ENCODE measurements around the gene PGBD1.
A peak's percentile ranks its signal among the peaks of the same experiment; 100 is the strongest.

The PGBD1 gene

GRCh38 chr6:28335040-28335563 lies 53.7 kb downstream of the PGBD1 start:
- no peak for DNase-seq (ENCODE audit: low read depth, low spot score)

DNA sequence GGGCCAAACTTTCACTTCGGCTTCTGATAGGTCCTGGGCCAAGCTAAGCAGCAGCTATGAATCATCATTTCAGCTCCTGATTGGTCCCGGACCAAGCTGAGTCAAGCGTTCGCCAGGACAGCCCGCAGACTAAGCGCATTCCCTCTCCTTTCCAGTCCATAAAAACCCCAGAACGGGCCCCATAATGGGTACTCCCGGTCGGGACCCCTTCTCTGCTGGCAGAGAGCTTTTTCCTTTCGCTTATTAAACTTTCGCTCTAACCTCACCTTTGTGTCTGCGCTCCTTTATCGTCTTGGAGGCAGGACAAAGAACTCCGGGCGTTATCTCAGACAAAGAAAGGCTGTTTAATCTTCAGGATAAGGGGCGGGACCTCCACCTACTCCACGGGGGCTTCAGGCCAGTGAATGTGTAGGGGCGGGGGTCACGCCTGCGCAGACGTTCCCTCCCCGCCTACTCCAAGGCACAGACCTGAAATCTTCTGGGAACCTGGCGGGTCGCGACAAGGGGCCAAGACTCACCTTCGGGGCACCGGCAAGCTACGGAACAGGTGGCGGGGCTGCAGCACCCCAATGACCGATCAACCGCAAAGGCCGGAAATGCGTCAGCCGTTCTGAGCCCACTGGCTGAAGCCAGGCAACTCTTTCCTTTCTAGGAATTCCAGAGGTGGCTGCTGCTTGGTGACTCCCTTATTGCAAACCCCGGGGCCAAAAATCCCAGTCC lies 54.4 kb downstream of the PGBD1 start, which contains the start of gene ZSCAN31:
Gene ZSCAN31, minus strand, starts transcription at position 585 of the 720 bp plus-strand sequence. CDS start 6,465 bp downstream, outside the sequence.
- peak; percentile 99 for DNase-seq (ENCODE audit: low read depth, low spot score)

DNA sequence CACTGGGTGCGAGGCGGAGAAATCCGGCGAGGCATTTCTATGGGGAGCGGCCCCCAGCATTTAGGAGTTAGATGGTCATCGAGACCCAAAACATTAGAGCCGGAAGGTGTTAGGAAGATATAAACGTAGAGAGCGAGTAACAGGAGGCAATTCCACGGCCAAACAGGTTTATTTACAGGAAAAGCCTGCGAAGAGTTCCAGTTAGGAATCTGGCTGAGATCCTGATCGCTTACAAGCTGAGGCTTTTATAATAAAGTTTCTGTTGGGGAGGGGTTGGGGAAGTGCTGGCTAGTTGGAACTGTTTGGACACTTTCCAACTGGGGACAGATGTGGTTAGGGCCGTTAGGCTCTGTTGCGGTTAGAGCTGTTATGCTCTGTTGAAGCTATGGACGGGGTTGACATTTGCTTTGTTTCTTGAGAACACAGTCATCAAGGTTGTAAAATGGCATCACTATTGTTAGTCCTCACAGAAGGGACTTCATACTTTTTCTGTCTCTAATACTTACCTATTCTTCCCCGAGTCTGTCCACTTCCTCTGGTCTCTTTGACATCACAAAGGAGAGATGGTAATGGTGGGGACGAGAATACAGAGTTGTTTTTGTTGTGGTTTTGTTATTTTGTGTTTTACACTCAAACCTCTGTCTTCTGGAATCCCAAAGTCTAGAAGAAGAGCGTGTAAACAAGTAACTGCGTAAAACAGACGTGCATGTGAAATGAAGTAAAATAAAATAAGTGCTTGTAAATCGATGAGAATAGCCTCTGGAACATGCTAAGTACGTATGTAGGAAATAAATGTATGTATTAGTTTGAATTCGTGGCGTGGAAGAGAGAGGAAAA lies 55.1 kb downstream of the PGBD1 start:
- DNase-seq (ENCODE audit: low read depth, low spot score), result no peak

GRCh38 chr6:28337121-28337520 lies 55.7 kb downstream of the PGBD1 start:
- DNase-seq (ENCODE audit: low read depth, low spot score), result no peak

DNA sequence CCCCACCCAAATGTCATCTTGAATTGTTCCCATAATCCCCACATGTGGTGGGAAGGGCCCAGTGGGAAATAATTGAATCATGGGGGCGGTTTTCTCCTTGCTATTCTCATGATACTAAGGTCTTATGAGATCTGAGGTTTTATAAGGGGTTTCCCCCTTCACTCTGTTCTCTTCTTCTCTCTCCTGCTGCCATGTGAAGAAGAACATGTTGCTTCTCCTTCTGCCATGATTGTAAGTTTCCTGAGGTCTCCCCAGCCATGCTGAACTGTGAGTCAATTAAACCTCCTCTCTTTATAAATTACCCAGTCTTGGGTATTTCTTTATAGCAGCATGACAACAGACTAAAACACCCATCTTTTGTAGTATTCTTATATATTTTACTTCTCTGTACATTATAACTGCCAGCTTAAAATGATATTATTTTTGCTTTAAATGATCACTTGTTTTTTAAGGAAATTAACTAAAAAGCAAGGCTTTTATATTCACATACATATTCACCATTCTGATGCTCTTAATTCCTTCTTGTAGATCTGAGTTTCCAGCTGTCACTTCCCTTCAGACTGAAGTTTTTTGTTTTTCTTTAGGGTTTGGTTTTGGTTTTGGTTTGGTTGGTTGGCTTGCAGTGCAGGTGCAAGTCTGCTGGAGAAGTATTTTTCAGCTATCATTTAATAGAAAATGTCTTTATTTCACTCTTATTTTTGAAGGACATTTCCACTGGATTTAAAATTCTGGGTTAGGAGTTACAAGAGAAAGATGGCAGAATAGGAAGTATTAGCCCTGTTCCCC lies 59.1 kb downstream of the PGBD1 start:
- DNase-seq (ENCODE audit: low read depth, low spot score), result no peak

- no peak for DNase-seq (ENCODE audit: low read depth, low spot score)
Measured at GRCh38 chr6:28343898-28344677, 62.7 kb downstream of the PGBD1 start.

- no peak for DNase-seq (ENCODE audit: low read depth, low spot score)
Measured at GRCh38 chr6:28345201-28345600, 63.8 kb downstream of the PGBD1 start.

DNA sequence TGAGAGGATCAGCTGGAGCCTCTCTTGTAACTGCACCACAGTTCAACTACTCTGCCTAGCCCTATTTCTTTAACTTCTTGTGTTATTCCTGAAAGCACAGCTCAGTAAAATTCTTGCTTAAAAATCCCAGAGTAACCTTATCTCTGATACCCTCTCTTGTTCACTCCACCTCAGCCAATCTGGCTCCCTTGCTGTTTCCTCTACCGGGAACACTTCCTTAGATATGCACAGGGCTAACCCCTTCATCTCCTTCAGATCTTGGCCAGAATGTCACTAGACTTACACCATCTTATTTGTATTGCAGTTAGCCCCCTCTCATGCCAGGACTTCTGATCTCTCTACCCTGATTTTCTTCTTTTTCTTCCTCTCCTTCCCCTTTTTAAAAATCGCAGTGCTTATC lies 65.7 kb downstream of the PGBD1 start:
- no peak for DNase-seq (ENCODE audit: low read depth, low spot score)

DNA sequence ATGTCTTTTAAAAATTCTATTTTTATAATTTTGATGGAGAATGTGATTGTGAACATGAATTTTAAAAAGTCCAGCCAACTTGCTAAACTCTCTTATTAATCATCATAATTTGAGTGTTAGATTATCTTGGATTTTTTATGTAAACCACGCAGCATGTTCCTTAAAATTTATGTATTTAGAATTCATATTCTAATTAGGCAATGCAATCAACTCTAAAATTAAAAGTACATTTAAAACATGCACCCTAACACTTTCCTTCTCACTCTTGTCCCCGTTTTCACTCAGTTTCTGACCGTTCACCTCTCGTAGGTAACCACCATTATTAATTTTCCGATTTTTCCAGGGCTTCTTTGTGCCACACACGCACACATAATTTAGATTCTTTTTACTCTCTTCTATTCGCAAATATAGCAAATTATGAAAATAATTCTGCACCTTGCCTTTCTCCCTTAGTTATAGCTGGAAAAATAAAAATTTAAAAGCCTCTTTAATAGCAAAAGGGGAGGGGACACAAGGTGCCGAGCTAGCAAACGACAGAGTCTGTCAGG lies 68.0 kb downstream of the PGBD1 start:
- DNase-seq (ENCODE audit: low read depth, low spot score), result no peak

DNA sequence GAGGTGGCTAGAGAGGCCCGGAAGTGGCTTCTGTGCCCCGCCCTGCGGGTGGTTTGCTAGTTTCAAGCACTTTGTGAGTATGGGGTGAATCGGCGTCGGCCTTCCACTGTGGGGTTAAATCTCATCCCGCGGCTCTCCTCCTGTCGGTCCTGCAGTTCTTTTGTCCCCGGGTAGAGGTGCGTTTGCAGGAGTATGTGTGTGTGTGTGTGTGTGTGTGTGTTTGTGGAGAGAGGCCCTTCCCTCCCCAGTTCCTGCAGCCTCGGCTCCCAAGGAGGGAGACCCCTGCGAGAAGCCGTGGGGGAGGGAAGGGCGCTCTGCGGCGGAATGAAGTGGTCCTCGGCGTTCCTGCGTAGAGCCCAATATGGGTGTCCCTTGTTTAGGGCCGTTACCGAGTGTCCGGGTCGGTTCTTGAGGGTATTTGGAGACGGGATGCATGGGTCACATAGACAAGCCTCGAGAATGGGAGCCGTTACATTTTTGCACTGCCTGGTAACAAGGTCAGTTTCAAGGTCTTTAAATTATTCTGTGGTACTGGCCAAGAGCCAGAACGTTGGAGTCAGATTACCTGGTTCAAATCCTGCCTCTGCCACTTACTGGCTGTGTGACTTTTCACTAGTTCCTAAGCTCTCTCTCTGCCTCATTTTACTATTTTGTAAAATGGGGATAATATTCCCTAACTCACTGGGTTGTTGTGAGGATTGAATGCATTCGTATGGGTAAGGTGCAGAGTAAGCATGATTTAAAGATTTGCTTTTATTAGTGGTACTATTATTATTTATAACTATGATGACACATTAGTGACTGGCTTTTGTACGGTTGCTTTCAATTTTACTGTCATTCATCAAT lies 68.7 kb downstream of the PGBD1 start, which contains the start of gene ZKSCAN3:
Gene ZKSCAN3, plus strand, starts transcription at position 56 of the 846 bp plus-strand sequence. CDS start 9,640 bp downstream, outside the sequence.
- peak; percentile 83 for DNase-seq (ENCODE audit: low read depth, low spot score)

DNA sequence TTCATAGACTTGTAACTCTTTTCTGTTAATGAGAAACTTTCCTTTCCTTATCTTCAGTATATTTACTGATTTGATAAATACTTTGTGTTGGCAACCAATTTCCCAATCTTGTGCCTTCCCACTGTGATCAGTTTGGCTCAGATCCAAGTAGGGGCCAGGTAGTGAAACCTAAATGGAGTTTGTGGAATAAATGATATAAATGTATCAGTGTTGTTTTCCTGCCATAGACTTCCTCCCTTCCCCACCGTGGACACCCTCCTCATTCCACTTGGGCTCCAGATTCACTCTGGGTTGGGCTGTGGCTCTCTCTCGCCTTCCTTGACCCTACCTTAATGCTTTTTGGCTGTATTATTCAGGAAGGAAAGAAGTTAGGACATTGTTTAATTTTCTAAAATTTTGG lies 69.7 kb downstream of the PGBD1 start:
- DNase-seq (ENCODE audit: low read depth, low spot score), result no peak

GRCh38 chr6:28351493-28351925 lies 70.1 kb downstream of the PGBD1 start:
- DNase-seq (ENCODE audit: low read depth, low spot score), result no peak

Measured in ELF-1 (cell line).